Breast epithelium (tissue), 3 donors: ENCODE results near the gene HIBADH.

Experiments
- POLR2A ChIP-seq: fragments of 450-650 bp; IDR thresholded peaks from one replicate; pipeline ENCODE4 v1.6.1; 2016; ENCODE audit warnings: antibody characterized with exemption, mild to moderate bottlenecking, moderate library complexity
- POLR2AphosphoS5 ChIP-seq, 3 donors: sonication (generic); formaldehyde crosslinking; IDR thresholded peaks; one replicate each; pipeline ENCODE4 v1.6.1; 2017; ENCODE audit warnings: antibody characterized with exemption in 3 of 3
- TF ChIP-seq, protein P1 (sequence below), 3 donors: fragments of 450-650 bp; IDR thresholded peaks; one replicate each; pipeline ENCODE4 v1.5.1; 2016 to 2017; ENCODE audit warnings: antibody characterized with exemption in 3 of 3, mild to moderate bottlenecking in 3 of 3, moderate library complexity in 3 of 3

DNA sequence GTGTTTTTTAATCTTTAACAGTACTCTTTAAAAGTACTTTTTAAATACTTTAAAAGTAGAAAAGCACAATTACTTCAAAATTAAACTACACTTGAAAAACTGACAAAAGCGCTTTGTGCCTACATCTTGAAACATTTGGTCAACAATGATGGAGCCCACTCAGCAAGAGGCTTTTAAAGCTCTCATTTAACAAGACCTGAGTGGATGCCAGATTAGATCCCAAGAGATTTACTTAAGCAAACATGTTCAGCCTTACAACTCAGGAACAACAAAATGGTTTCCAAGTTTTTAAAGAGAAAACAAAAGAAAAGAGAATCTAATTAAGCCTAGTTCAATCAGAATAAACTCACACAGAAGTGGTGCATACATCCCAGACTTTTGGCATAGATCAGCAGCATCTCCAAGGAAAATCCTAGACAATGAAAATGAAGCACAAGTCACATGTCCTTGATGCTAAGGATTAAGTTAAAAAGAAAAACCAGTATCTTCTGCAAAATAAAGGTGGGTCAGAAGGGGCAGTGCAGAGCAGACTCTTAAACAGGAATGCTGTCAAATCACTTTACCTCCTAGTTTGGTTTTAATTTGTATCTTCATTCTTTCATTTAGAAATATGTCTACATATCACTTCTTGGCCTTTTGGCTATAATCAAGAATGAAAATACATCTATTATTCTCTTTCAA is 26.2 kb downstream of the HIBADH start:
- TF ChIP-seq POLR2A = no peak
- TF ChIP-seq, protein P1, sequence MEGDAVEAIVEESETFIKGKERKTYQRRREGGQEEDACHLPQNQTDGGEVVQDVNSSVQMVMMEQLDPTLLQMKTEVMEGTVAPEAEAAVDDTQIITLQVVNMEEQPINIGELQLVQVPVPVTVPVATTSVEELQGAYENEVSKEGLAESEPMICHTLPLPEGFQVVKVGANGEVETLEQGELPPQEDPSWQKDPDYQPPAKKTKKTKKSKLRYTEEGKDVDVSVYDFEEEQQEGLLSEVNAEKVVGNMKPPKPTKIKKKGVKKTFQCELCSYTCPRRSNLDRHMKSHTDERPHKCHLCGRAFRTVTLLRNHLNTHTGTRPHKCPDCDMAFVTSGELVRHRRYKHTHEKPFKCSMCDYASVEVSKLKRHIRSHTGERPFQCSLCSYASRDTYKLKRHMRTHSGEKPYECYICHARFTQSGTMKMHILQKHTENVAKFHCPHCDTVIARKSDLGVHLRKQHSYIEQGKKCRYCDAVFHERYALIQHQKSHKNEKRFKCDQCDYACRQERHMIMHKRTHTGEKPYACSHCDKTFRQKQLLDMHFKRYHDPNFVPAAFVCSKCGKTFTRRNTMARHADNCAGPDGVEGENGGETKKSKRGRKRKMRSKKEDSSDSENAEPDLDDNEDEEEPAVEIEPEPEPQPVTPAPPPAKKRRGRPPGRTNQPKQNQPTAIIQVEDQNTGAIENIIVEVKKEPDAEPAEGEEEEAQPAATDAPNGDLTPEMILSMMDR (IDR thresholded peaks at IDR 0.05) = no peak
- TF ChIP-seq POLR2AphosphoS5 (IDR thresholded peaks at IDR 0.05) = no peak
